ENCODE data around the gene ZNF124.
A peak's percentile ranks its signal among the peaks of the same experiment; 100 is the strongest.
"Not testable (repeated sequence)": the region's sequence is repeated elsewhere in the genome, so short reads cannot be mapped to it uniquely, and the experiment has no call there.

Gene ZNF124

DNA sequence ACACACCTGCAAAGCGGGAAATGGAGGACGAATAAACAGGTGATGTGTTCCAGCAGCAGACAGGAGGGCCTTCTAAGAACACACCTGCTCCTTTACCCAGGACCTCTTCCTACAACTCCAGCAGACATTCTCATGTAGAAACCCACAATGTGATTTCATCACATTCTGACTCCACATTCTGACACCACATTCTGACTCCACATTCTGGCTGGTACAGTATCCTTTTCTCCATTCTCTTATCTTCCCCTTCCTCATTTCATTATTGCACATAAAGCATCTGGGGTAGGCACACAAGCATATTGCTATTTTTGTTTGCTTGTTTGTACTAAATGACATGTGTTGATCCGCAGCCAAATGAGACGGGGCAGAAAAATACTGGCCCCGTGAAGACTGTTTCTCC is 3.6 kb upstream of the ZNF124 start:
- no peaks in the 10 kb centered on the region for H3K27me3 ChIP-seq
- no peak overlapping the region for H3K9ac ChIP-seq
- peaks cover 11% of the 10 kb centered on the region; the same call in 1 of the 2 replicates for H3K36me3 ChIP-seq
- H3K4me1 ChIP-seq: peaks cover 20% of the 10 kb centered on the region
- H3K4me2 ChIP-seq: no peak overlapping the region
- no peak overlapping the region for H3K27ac ChIP-seq
- H4K20me1 ChIP-seq: no peaks in the 10 kb centered on the region; the same call in 1 of the 2 replicates
- TF ChIP-seq Cebpa-rat (IDR thresholded peaks at IDR 0.05): no peak
- peaks cover 2% of the 10 kb centered on the region; the same call in 1 of the 2 replicates for H3K9me3 ChIP-seq
- H3K4me3 ChIP-seq: no peak overlapping the region

DNA sequence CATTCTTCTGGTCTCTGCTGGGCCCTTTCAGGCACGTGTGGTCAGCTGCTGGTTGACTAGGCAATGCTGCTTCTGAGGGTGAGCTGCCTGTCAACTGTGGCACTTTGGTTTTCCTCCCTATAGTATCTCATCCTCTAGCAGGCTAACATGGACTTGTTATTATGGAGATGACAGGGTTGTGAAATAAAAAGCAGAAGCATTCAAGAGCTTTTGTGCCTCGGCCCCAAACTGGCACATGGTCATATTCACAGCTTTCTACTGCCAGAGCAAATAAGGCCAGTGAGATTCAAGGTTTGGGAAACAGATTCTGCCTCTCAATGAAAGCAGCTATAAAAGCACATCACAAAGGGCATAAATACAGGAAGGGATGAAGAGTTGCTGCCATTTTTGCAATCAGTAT is 1.6 kb upstream of the ZNF124 start:
- Histone ChIP-seq H3K4me3 (no peak overlapping the region), H3K27me3 (no peaks in the 10 kb centered on the region), H3K36me3 (peaks cover 17% of the 10 kb centered on the region), H3K4me1 (peaks cover 27% of the 10 kb centered on the region), H3K9me3 (peaks cover 12% of the 10 kb centered on the region), H3K27ac (no peak overlapping the region), H4K20me1 (peaks cover 11% of the 10 kb centered on the region), H3K4me2 (peak overlapping the region; percentile 59), H3K9ac (no peak overlapping the region)
- TF ChIP-seq Cebpa-rat (IDR thresholded peaks at IDR 0.05): no peak

DNA sequence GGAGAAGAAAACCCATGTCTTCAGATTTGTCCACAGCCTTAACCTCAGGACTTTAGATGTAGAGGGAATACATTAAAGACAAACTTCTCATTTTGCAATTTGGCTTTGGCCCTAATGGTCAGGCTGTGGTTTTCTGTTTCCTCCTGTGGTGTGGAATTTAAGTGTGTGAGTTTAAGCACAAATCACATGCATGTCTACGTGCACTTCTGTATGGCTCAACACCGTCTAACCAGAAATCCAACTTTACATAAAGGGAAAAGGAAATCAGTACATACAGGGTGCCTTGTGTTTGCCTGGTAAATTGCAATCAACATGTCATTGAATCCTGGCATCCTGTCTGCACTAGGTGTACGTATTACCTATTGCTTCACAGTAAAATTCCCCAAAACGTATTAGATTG is 1.2 kb upstream of the ZNF124 start:
- H3K27me3 ChIP-seq: no peaks in the 10 kb centered on the region
- peak overlapping the region; percentile 59 for H3K4me2 ChIP-seq
- H3K27ac ChIP-seq: no peak overlapping the region
- H3K9ac ChIP-seq: no peak overlapping the region
- peaks cover 22% of the 10 kb centered on the region for H3K36me3 ChIP-seq
- H3K4me1 ChIP-seq: peaks cover 27% of the 10 kb centered on the region
- TF ChIP-seq Cebpa-rat (IDR thresholded peaks at IDR 0.05): no peak
- H3K9me3 ChIP-seq: peaks cover 16% of the 10 kb centered on the region
- no peak overlapping the region for H3K4me3 ChIP-seq
- H4K20me1 ChIP-seq: peaks cover 15% of the 10 kb centered on the region

DNA sequence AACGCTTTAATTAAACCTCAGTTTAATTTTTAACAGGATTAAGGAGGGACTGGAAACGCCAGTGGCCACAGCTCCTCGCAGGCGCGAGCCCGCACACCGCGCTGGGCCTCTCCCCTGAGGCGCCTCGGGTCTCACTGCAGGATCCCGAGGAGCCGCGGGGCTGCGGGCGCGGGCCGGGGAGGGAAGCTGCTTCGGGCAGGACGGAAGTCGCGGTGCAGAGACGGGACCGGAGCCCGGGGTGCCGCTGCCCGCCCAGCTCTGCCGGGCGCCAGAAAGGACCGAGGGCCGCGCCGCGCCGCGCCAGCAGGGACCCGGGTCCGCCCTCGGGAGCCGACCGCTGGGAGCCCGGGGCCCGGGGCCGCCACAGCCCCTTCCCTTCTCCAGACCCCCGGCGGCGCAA is 377 bp downstream of the ZNF124 start:
- peaks cover 32% of the 10 kb centered on the region for H3K9me3 ChIP-seq

DNA sequence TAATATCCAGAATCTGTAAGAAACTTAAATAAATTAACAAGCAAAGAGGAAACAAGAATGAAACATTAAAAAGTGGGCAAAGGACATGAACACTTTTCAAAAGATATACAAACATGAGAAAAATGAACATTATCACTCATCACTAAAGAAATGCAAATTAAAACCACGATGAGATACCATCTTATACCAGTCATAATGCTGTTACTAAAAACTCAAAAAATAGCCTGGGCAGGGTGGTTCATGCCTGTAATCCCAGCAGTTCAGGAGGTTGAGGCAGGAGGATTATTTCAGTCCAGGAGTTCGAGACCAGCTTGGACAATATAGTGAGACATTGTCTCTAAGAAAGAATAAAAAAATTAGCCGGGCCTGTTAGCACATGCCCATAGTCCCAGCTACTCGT is 6.1 kb downstream of the ZNF124 start:
- Histone ChIP-seq H3K27ac (no peak overlapping the region), H3K9ac (no peak overlapping the region), H3K9me3 (peaks cover 90% of the 10 kb centered on the region), H3K36me3 (peaks cover 82% of the 10 kb centered on the region), H3K4me1 (peaks cover 7% of the 10 kb centered on the region), H3K4me3 (peak overlapping the region; percentile 22), H3K27me3 (no peaks in the 10 kb centered on the region), H3K4me2 (no peak overlapping the region), H4K20me1 (peaks cover 81% of the 10 kb centered on the region)
- no peak for TF ChIP-seq Cebpa-rat (IDR thresholded peaks at IDR 0.05)

More for the DNA sequence above, 377 bp downstream of the ZNF124 start:
- Histone ChIP-seq H4K20me1 (peaks cover 31% of the 10 kb centered on the region), H3K36me3 (peaks cover 37% of the 10 kb centered on the region), H3K4me1 (peaks cover 24% of the 10 kb centered on the region)
- H3K4me3 ChIP-seq, H3K4me2 ChIP-seq, H3K27me3 ChIP-seq, H3K27ac ChIP-seq, H3K9ac ChIP-seq: not testable (repeated sequence)

DNA sequence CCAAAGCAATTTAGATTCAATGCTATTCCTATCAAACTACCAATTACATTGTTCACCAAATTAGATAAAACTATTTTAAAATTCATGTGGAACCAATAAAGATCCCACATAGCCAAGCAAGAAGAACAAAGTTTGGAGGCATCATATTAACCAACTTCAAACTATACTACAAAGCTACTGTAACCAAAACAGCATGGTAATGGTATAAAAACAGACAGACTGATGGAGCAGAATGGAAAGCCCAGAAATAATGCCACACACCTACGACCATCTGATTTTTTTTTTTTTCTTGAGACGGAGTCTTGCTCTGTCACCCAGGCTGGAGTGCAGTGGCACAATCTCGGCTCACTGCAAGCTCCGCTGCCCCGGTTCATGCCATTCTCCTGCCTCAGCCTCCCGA is 7.1 kb downstream of the ZNF124 start:
- Histone ChIP-seq H3K4me3 (no peak overlapping the region), H3K4me1 (peaks cover 7% of the 10 kb centered on the region), H3K4me2 (no peak overlapping the region), H3K27ac (no peak overlapping the region), H3K9ac (no peak overlapping the region), H3K9me3 (peaks cover 94% of the 10 kb centered on the region), H4K20me1 (peaks cover 91% of the 10 kb centered on the region), H3K27me3 (no peaks in the 10 kb centered on the region), H3K36me3 (peaks cover 92% of the 10 kb centered on the region)
- no peak for TF ChIP-seq Cebpa-rat (IDR thresholded peaks at IDR 0.05)

DNA sequence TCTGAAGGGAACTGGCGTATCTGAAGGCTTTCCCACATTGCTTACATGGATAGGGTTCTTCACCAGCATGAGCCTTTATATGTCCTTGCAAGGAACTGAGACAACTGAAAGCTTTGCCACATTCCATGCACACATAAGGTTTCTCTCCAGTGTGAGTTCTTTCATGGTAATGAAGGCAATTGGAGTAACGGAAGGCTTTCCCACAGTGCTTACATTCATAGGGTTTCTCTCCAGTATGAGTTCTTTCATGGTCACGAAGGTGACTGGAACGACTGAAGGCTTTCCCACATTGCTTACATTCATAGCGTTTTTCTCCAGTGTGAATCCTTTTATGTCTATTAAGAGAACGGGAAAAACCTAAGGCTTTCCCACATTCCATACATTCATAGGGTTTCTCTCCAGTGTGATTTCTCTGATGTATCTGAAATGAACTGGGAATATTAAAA is 15.0 kb downstream of the ZNF124 start:
- Histone ChIP-seq H3K36me3 (peaks cover 97% of the 10 kb centered on the region), H4K20me1 (peaks cover 39% of the 10 kb centered on the region), H3K4me2 (no peak overlapping the region), H3K27ac (no peak overlapping the region), H3K4me1 (no peaks in the 10 kb centered on the region), H3K9ac (no peak overlapping the region), H3K9me3 (peaks cover 100% of the 10 kb centered on the region), H3K27me3 (no peaks in the 10 kb centered on the region), H3K4me3 (peak overlapping the region; percentile 52)
- no peak for TF ChIP-seq Cebpa-rat (IDR thresholded peaks at IDR 0.05)

DNA sequence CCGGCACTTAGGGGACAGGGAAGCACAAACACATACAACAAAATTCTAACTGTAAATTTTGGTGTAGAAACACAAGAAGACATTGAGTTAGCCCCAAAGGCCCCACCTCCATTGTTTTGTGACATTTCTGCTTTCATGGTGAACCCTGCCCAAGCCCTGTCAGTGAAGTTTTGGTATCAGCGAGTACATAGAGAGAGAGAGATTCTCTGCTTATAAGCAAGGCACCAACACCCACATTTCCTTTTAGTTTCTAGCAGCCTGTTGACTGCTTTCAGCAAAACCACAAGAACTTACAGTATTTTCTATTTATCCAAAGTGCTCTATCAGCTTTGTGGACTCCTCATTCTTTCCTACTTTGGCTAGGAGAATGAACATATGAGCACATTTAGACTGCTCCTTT is 24.0 kb downstream of the ZNF124 start:
- peaks cover 100% of the 10 kb centered on the region for H3K9me3 ChIP-seq
- no peaks in the 10 kb centered on the region for H3K4me1 ChIP-seq
- H3K4me3 ChIP-seq: peak overlapping the region; percentile 38
- H3K4me2 ChIP-seq: no peak overlapping the region
- TF ChIP-seq Cebpa-rat (IDR thresholded peaks at IDR 0.05): no peak
- no peaks in the 10 kb centered on the region for H3K27me3 ChIP-seq
- H3K9ac ChIP-seq: no peak overlapping the region
- no peaks in the 10 kb centered on the region for H4K20me1 ChIP-seq
- H3K27ac ChIP-seq: no peak overlapping the region
- peaks cover 97% of the 10 kb centered on the region for H3K36me3 ChIP-seq

DNA sequence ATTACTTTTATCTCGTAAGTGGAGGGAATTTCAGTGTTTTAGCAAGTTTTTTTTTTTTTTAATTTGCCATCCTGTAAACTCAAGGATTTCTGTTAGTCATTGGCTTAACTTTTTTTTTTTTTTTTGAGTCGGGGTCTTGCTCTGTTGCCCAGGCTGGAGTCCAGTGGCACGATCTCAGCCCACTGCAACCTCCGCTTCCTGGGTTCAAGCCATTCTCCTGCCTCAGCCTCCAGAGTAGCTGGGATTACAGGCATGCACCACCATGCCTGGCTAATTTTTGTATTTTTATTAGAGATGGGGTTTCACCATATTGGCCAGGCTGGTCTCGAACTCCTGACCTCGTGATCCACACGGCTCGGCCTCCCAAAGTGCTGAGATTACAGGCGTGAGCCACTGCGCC is 24.7 kb downstream of the ZNF124 start:
- Histone ChIP-seq H3K4me3 (peak overlapping the region; percentile 38), H3K36me3 (peaks cover 95% of the 10 kb centered on the region), H3K9me3 (peaks cover 98% of the 10 kb centered on the region)
- H3K4me2 ChIP-seq, H3K4me1 ChIP-seq, H3K27ac ChIP-seq, H4K20me1 ChIP-seq, H3K9ac ChIP-seq, H3K27me3 ChIP-seq: not testable (repeated sequence)

DNA sequence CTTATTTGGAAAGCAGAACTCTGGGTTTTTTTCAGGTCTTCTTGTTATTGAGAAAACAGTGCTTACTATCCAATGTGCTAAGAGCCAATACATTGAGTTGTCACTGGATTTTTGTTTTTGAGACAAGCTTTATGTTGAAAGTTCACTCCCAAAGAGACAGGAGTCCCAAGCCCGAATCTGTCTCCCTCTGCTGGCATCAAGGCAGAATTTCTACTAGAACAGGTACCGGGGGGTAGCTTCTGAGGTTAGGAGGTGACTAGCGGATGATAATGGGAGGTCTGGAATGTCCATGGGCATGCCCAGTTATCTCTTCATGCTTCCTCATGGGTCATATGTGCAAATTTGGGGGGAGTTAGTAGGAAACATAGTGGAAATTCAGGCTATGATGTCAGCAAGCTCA is 25.1 kb downstream of the ZNF124 start:
- Histone ChIP-seq H3K9me3 (peaks cover 98% of the 10 kb centered on the region), H3K4me2 (no peak overlapping the region), H3K4me3 (peak overlapping the region; percentile 38), H3K9ac (no peak overlapping the region), H3K27ac (no peak overlapping the region), H3K36me3 (peaks cover 95% of the 10 kb centered on the region), H3K4me1 (no peaks in the 10 kb centered on the region), H4K20me1 (peaks cover 5% of the 10 kb centered on the region), H3K27me3 (no peaks in the 10 kb centered on the region)
- TF ChIP-seq Cebpa-rat (IDR thresholded peaks at IDR 0.05): no peak

DNA sequence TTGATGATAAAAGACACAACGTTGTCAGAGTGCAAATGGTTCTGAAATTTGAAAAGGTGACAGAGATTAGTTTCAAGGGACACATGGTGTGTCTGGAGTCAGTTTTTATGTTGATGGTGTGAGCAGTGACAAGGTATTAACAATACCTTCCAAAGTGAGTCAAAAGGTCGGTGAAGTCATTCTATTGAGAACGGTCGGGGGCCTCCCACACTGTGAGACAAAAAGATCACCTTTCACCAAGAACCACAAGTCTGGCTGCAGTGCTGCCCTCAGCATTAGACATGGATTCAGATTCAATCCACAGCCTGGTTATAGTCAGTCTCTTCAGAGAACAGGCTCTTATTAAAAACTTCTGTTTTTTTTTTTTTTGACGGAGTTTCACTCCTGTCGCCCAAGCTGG is 26.5 kb downstream of the ZNF124 start:
- Histone ChIP-seq H3K4me3 (no peak overlapping the region), H3K4me1 (no peaks in the 10 kb centered on the region), H3K9me3 (peaks cover 98% of the 10 kb centered on the region), H4K20me1 (peaks cover 19% of the 10 kb centered on the region), H3K27ac (no peak overlapping the region), H3K27me3 (no peaks in the 10 kb centered on the region), H3K4me2 (no peak overlapping the region), H3K36me3 (peaks cover 98% of the 10 kb centered on the region), H3K9ac (no peak overlapping the region)
- no peak for TF ChIP-seq Cebpa-rat (IDR thresholded peaks at IDR 0.05)

DNA sequence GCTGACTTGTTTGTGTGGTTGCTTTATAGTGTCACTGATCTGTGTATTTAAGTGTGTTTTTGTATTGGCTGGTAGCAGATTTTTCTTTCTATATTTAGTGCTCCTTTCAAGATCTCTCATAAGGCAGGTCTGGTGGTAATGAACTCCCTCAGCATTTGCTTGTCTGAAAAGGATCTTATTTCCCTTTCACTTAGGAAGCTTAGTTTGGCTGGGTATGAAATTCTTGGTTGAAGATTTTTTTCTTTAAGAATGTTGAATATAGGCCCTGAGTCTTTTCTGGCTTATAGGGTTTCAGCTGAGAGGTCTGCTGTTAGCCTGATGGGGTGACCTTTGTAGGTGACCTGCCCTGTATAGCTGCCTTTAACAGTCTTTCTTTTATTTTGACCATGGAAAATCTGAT is 32.3 kb downstream of the ZNF124 start:
- not testable (repeated sequence) for H3K4me2 ChIP-seq, H3K4me1 ChIP-seq, H3K9ac ChIP-seq, H3K27me3 ChIP-seq, H3K27ac ChIP-seq
- Histone ChIP-seq H4K20me1 (peaks cover 36% of the 10 kb centered on the region), H3K4me3 (peak overlapping the region; percentile 45; the same call in 1 of the 2 replicates), H3K9me3 (peaks cover 98% of the 10 kb centered on the region), H3K36me3 (peaks cover 96% of the 10 kb centered on the region)

All from BLaER1 (cell line).